CD4-positive, CD25-positive, alpha-beta regulatory T cell (primary cell): Measurements from ENCODE around the gene VIPR2. TPM values are rescaled to one million over a fixed set of nuclear protein-coding genes. Genes with fewer than 3 reads are reported as not detected.
"Not testable (repeated sequence)": the region's sequence is repeated elsewhere in the genome, so short reads cannot be mapped to it uniquely, and the experiment has no call there.

Experiments
- ATAC-seq, 2 donors: fragments of 150-1000 bp; cut with Tn5 transposase; one replicate each; pipeline ENCODE4 v1.10.0; 2021; ENCODE audit warnings: low read depth in 2 of 2, moderate number of reproducible peaks in 2 of 2, moderate library complexity in 1 of 2
- DNase-seq, 3 donors: peaks; one replicate each; pipeline versions ENCODE4 v3.0.0 to v3.0.0-alpha.2; 2012 to 2022; ENCODE audit warnings: mixed read lengths in 1 of 3
- H3K27ac ChIP-seq: one replicate; pipeline ENCODE4 v1.7.0; 2013; ENCODE audit warnings: mild to moderate bottlenecking, low read length; ENCODE audit not compliant: insufficient read depth, poor library complexity, severe bottlenecking
- H3K27me3 ChIP-seq: one replicate; pipeline ENCODE4 v1.7.0; 2013; ENCODE audit warnings: low read length; ENCODE audit not compliant: control insufficient read depth, insufficient read depth
- H3K36me3 ChIP-seq: one replicate; pipeline ENCODE4 v1.7.0; 2013; ENCODE audit warnings: mild to moderate bottlenecking, low read length, moderate library complexity; ENCODE audit not compliant: control insufficient read depth, insufficient read depth
- H3K4me1 ChIP-seq: 2 replicates; pipeline ENCODE4 v1.7.0; 2013; ENCODE audit warnings: mild to moderate bottlenecking, low read length; ENCODE audit not compliant: insufficient read depth, control insufficient read depth, poor library complexity, severe bottlenecking
- H3K4me3 ChIP-seq: one replicate; pipeline ENCODE4 v1.7.0; 2013; ENCODE audit warnings: low read depth, mild to moderate bottlenecking, low read length, moderate library complexity
- H3K9me3 ChIP-seq, 2 experiments: 1 replicate in 1 of 2; 2 replicates in 1 of 2; pipeline ENCODE4 v1.7.0; 2013; ENCODE audit warnings: low read length in 2 of 2, mild to moderate bottlenecking in 1 of 2, moderate library complexity in 1 of 2; ENCODE audit not compliant: control insufficient read depth in 2 of 2
- H3K27ac Mint-ChIP-seq, 3 donors: one replicate each; pipeline ENCODE4 v1.8.0; 2020 to 2022; ENCODE audit warnings: mild to moderate bottlenecking in 3 of 3, mixed read lengths in 3 of 3, moderate library complexity in 2 of 3
- H3K27me3 Mint-ChIP-seq: one replicate; pipeline ENCODE4 v1.8.0; 2022; ENCODE audit warnings: mild to moderate bottlenecking, mixed read lengths
- H3K36me3 Mint-ChIP-seq: one replicate; pipeline ENCODE4 v1.8.0; 2020; ENCODE audit warnings: mixed read lengths
- H3K4me1 Mint-ChIP-seq, 4 donors: one replicate each; pipeline ENCODE4 v1.8.0; 2020 to 2022; ENCODE audit warnings: mixed read lengths in 4 of 4, mild to moderate bottlenecking in 1 of 4
- H3K4me3 Mint-ChIP-seq, 4 donors: one replicate each; pipeline ENCODE4 v1.8.0; 2020 to 2022; ENCODE audit warnings: mild to moderate bottlenecking in 4 of 4, mixed read lengths in 4 of 4, moderate library complexity in 3 of 4
- H3K9me3 Mint-ChIP-seq, 7 donors: one replicate each; pipeline ENCODE4 v1.8.0; 2020 to 2022; ENCODE audit warnings: mixed read lengths in 7 of 7, mild to moderate bottlenecking in 3 of 7, moderate library complexity in 2 of 7
- polyA plus RNA-seq, 4 donors: library from polyadenylated mRNA; unstranded; fragments of 300-500 nt; fragmentation: Illumina TruSeq; gene quantifications; one replicate each; pipeline ENCODE4 v1.2.3, GENCODE V29; 2021
- total RNA-seq: library from RNA; stranded (reverse); gene quantifications from one replicate; pipeline ENCODE4 v1.2.3, GENCODE V29; 2022

VIPR2 gene
- total and polyA plus RNA-seq, 5 donors from 2014 or later = not detected

DNA sequence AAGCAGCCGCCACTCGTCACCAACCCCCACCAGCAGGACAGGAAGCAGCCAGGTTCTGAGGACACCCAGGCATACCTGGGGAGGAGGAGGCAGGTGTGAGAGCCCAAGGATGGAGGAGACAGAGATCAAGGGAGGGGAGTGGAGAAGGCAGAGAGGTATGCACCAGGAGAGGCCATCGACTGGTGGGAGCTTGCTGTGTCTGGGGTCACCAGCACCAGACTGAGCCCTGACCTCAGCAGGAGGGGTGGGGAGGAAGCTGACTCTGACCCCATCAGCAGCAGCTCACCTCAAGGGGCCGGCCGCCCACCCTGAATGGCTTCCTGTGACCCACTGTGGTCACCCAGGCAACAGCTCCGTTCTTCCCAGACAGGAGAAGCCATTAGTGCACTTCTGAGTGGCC, 7.8 kb downstream of the VIPR2 start:
- Mint-ChIP-seq H3K9me3 (peaks cover 0 to 3% (median 0%) of the 10 kb centered on the region in 7 donors), H3K4me1 (no peaks in the 10 kb centered on the region), H3K36me3 (no peaks in the 10 kb centered on the region), H3K27ac (no peak overlapping the region), H3K27me3 (peaks cover 13% of the 10 kb centered on the region), H3K4me3 (no peak overlapping the region)
- no peak for DNase-seq
- ATAC-seq = no peak
- Histone ChIP-seq H3K4me1 (no peaks in the 10 kb centered on the region), H3K27me3 (peaks cover 2% of the 10 kb centered on the region), H3K4me3 (no peak overlapping the region), H3K36me3 (no peaks in the 10 kb centered on the region), H3K9me3 (no peaks in the 10 kb centered on the region), H3K27ac (no peak overlapping the region)

GRCh38 chr7:159136442-159136841, 8.2 kb downstream of the VIPR2 start:
- H3K36me3 Mint-ChIP-seq = no peaks in the 10 kb centered on the region
- H3K4me1 Mint-ChIP-seq = no peaks in the 10 kb centered on the region

DNA sequence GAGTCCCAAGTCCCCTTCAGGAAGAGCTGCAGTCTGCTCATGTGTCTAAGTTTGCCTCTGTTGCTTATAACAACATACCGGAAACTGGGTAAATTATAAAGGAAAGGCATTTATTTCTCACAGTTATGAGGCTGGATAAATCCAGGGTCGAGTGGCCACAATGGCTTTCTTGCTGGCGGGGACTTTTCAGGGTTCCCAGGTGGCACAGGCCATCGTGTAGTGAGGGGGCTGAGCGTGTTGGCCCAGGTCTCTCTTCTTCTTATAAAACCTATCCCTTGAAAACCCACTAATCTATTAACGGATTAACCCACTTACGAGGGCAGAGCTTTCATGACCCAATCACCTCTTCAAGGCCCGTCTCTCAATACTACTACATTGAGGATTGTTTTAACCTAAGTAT, 8.7 kb downstream of the VIPR2 start:
- Mint-ChIP-seq H3K4me3 (no peak overlapping the region), H3K27me3 (peaks cover 13% of the 10 kb centered on the region), H3K4me1 (no peaks in the 10 kb centered on the region), H3K9me3 (peaks cover 0 to 3% (median 0%) of the 10 kb centered on the region in 7 donors), H3K36me3 (no peaks in the 10 kb centered on the region), H3K27ac (no peak overlapping the region)
- Histone ChIP-seq H3K36me3 (no peaks in the 10 kb centered on the region), H3K27ac (no peak overlapping the region), H3K4me1 (no peaks in the 10 kb centered on the region), H3K9me3 (no peaks in the 10 kb centered on the region), H3K27me3 (peaks cover 2% of the 10 kb centered on the region), H3K4me3 (no peak overlapping the region)
- DNase-seq = no peak
- ATAC-seq = no peak

More at GRCh38 chr7:159136442-159136841, 8.2 kb downstream of the VIPR2 start:
- DNase-seq (no peak), ATAC-seq (no peak)
- H3K4me3 Mint-ChIP-seq = no peak overlapping the region
- no peak overlapping the region for H3K27ac Mint-ChIP-seq
- no peaks in the 10 kb centered on the region for H3K9me3 ChIP-seq
- peaks cover 2% of the 10 kb centered on the region for H3K27me3 ChIP-seq
- no peaks in the 10 kb centered on the region for H3K36me3 ChIP-seq
- H3K4me1 ChIP-seq = no peaks in the 10 kb centered on the region
- no peak overlapping the region for H3K4me3 ChIP-seq
- H3K27me3 Mint-ChIP-seq = peaks cover 13% of the 10 kb centered on the region
- peaks cover 0 to 3% (median 0%) of the 10 kb centered on the region in 7 donors for H3K9me3 Mint-ChIP-seq
- no peak overlapping the region for H3K27ac ChIP-seq

GRCh38 chr7:159132670-159133443, 11.8 kb downstream of the VIPR2 start:
- H3K9me3 ChIP-seq, H3K4me1 Mint-ChIP-seq, H3K27ac ChIP-seq, H3K27me3 ChIP-seq, H3K27ac Mint-ChIP-seq, H3K4me3 Mint-ChIP-seq, H3K27me3 Mint-ChIP-seq, ATAC-seq, H3K4me3 ChIP-seq, DNase-seq, H3K9me3 Mint-ChIP-seq, H3K36me3 Mint-ChIP-seq, H3K36me3 ChIP-seq, H3K4me1 ChIP-seq: not testable (repeated sequence)

DNA sequence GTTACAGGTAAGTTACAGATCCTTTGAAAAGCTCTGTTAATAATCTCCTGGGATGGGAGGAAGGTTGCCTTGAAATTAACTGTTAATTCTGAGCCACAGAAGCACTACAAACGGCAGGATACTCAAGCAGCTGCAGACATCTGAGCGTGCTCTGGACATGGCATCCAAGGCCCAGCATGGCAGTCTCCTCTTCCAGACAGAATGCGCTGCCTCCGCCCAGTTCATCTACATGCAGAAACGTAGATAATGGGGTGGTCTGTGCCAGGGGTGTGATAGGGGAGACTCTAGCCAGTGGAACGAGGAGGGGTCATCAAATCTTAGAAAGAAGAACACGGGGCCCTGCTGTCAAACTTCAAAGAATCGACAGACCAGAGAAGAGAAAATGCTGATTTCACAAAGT, 13.8 kb downstream of the VIPR2 start:
- Histone ChIP-seq H3K9me3 (no peaks in the 10 kb centered on the region), H3K27me3 (no peaks in the 10 kb centered on the region), H3K27ac (no peak overlapping the region), H3K4me1 (no peaks in the 10 kb centered on the region), H3K4me3 (no peak overlapping the region), H3K36me3 (no peaks in the 10 kb centered on the region)
- ATAC-seq (no peak), DNase-seq (no peak)
- peaks cover 8% of the 10 kb centered on the region for H3K27me3 Mint-ChIP-seq
- H3K9me3 Mint-ChIP-seq = no peaks in the 10 kb centered on the region
- no peak overlapping the region for H3K4me3 Mint-ChIP-seq
- no peaks in the 10 kb centered on the region for H3K4me1 Mint-ChIP-seq
- no peaks in the 10 kb centered on the region for H3K36me3 Mint-ChIP-seq
- no peak overlapping the region for H3K27ac Mint-ChIP-seq

DNA sequence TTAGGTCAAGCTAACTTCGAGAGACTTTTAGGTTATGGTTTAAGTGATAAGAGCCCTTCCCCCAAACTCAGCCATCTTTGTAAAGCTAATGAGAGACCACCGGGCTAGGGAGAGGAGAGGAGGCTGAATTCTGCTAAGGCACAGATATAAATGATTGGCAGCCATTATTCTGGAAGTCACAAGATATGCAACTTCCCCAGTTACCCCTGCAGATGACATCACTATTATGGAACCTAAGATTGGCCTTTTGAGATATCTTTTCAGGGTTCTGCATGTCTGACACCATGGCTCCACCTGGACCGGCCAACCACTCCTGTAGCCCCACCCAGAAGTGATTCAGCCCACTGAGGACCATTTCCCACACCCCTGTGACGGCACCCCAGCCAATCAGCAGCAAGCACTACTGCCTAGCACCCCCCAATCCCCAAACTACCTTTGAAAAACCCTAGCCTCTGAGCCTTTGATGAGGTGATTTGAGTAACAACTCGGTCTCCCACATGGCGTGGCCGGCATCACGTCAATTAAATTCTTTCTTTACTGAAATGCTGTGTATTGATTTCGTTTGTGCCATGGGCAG, 14.4 kb downstream of the VIPR2 start:
- DNase-seq (no peak), ATAC-seq (no peak)
- no peak overlapping the region for H3K4me3 ChIP-seq
- H3K9me3 ChIP-seq = no peaks in the 10 kb centered on the region
- H3K4me1 Mint-ChIP-seq = no peaks in the 10 kb centered on the region
- no peaks in the 10 kb centered on the region for H3K4me1 ChIP-seq
- H3K9me3 Mint-ChIP-seq = no peaks in the 10 kb centered on the region
- H3K27ac Mint-ChIP-seq = no peak overlapping the region
- H3K27me3 ChIP-seq = no peaks in the 10 kb centered on the region
- no peaks in the 10 kb centered on the region for H3K36me3 ChIP-seq
- H3K36me3 Mint-ChIP-seq = no peaks in the 10 kb centered on the region
- H3K27me3 Mint-ChIP-seq = peaks cover 8% of the 10 kb centered on the region
- no peak overlapping the region for H3K4me3 Mint-ChIP-seq
- H3K27ac ChIP-seq = no peak overlapping the region

DNA sequence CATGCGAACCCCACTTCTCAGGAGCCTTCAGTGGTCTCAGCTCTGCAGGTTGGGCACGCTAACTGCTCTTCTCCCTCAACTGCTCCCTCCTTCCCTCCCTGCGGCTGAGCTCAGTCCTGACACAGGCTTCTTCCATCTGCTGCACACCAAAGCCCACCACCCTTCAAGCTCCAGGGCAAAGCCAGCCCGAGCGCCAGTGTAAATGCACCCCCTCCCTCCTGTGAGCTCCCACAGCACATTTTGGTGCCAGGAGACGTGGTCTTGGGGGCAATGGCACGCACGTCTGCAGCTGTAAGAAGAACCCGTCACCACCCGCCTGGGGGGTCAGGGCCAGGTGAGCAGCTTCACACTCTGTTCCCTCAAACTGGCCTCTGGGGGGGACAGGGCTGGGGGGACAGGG, 15.9 kb downstream of the VIPR2 start:
- Histone ChIP-seq H3K36me3 (no peaks in the 10 kb centered on the region), H3K27ac (no peak overlapping the region), H3K4me1 (no peaks in the 10 kb centered on the region), H3K27me3 (no peaks in the 10 kb centered on the region), H3K4me3 (no peak overlapping the region), H3K9me3 (no peaks in the 10 kb centered on the region)
- no peak for ATAC-seq
- DNase-seq = no peak
- Mint-ChIP-seq H3K36me3 (no peaks in the 10 kb centered on the region), H3K4me3 (no peak overlapping the region), H3K27me3 (peaks cover 8% of the 10 kb centered on the region), H3K4me1 (no peaks in the 10 kb centered on the region), H3K9me3 (no peaks in the 10 kb centered on the region), H3K27ac (no peak overlapping the region)
